SIG-M5 treated with dmso at 0.1 percent for 504 hours (cell line): ENCODE data around the gene TBC1D3L.
"Not testable (repeated sequence)": the region's sequence is repeated elsewhere in the genome, so short reads cannot be mapped to it uniquely, and the experiment has no call there.

Source experiments
- DNase-seq: peaks from one replicate; lab custom pipeline; 2025; ENCODE audit not compliant: unreplicated experiment; lab: John Stamatoyannopoulos, UW

Gene TBC1D3L

DNA sequence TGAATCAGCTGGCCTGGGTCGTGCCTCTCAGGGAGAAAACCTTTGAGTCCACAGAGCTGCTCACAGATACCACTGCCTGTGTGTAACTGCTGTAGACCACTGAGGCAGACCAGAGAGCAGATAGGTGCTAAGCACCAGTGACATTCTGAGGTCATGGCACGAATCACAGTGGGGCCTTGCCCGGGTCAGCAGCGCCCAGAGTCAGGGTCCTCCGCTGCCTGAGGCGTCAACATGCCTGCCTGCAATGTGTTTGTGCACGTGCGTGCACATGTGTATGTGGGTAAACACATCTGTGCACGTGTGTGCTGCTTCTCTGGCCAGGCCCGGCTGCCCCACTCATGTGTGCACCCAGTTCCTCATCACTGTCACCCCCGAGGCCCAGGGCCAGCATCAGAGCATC is at the start of gene TBC1D3L:
Gene TBC1D3L (minus strand): TSS at position 101 of the 400 bp plus-strand sequence. CDS start 1,540 bp downstream, outside the sequence.
- not testable (repeated sequence) for DNase-seq

- not testable (repeated sequence) for DNase-seq
Measured at GRCh38 chr17:38003676-38004075, 14.8 kb upstream of the TBC1D3L start, which contains the start of gene TBC1D3D. TSS of gene TBC1D3D (plus strand) at chr17:38003976. CDS start at chr17:38005561, 1,585 bp downstream.
